NCI-H460 (cell line): Measurements from ENCODE around the gene GPRC6A. TPM values are rescaled to one million over a fixed set of nuclear protein-coding genes. Genes with fewer than 3 reads are reported as not detected.

ENCODE experiments used
- DNase-seq: peaks from one replicate; pipeline ENCODE4 v3.0.0-alpha.2; 2016; ENCODE audit warnings: low read depth; ENCODE audit errors: extremely low read depth
- total RNA-seq: library from RNA; depleted of rRNA; stranded (reverse); fragments of >200 nt; shearing (Covaris generic); gene quantifications from 2 replicates; pipeline ENCODE4 v1.2.3, GENCODE V29; 2014; rRNA removed

Gene GPRC6A
- total RNA-seq, 1 experiment from 2014 or later: not detected

GRCh38 chr6:116783852-116784251 lies 45.0 kb downstream of the GPRC6A start:
- no peak for DNase-seq

DNA sequence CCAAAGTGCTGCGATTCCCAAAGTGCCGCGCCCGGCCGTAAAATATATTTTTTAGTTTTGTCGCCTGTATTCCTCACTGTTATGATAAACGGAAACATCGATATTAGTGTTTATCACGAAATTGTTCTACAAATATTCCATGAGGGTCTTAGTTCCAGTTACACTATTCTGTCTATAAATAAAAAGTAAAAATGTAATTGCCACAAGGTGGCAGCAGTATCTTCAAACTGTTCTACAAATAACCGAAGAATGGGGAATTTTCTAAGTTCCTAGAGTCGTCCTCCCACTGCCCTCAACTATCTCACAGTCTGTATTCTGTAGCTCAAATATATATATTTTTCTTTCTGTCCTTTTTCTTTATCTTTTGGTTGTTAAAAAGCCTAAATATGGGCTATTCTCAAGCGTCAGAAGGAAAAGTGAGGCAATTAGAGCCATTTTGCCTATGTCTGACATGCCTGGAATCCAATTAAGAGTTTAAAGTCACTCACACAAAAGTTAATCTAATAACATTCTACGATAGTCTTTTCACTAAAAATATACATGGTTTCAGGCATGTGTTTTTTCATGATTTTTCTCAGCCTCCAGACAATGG lies 49.2 kb downstream of the GPRC6A start:
- peak; percentile 30 for DNase-seq

DNA sequence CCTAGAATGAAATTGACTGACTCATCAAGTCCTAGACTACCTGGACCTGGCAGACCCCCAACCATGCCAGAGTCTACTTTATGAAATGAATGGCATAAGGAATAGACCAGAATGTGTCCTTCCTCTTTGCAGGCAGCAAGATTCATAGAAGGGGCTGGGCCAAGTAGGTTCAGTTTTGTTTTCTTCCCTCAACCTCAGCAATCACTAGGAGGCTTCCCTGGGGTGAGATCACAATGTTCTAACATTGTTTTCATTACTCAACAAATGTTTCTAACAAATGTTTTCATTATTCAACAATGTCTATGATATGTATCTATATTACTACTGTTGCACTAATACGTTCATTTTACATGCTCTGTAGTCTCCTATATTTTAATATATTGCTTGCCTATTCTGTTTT lies 55.0 kb downstream of the GPRC6A start:
- no peak for DNase-seq

GRCh38 chr6:116772450-116772849 lies 56.4 kb downstream of the GPRC6A start:
- DNase-seq: no peak

- no peak for DNase-seq
These were observed 61.2 kb downstream of the GPRC6A start for GRCh38 chr6:116767715-116768114.

GRCh38 chr6:116766506-116767176 lies 62.2 kb downstream of the GPRC6A start:
- DNase-seq: no peak

DNA sequence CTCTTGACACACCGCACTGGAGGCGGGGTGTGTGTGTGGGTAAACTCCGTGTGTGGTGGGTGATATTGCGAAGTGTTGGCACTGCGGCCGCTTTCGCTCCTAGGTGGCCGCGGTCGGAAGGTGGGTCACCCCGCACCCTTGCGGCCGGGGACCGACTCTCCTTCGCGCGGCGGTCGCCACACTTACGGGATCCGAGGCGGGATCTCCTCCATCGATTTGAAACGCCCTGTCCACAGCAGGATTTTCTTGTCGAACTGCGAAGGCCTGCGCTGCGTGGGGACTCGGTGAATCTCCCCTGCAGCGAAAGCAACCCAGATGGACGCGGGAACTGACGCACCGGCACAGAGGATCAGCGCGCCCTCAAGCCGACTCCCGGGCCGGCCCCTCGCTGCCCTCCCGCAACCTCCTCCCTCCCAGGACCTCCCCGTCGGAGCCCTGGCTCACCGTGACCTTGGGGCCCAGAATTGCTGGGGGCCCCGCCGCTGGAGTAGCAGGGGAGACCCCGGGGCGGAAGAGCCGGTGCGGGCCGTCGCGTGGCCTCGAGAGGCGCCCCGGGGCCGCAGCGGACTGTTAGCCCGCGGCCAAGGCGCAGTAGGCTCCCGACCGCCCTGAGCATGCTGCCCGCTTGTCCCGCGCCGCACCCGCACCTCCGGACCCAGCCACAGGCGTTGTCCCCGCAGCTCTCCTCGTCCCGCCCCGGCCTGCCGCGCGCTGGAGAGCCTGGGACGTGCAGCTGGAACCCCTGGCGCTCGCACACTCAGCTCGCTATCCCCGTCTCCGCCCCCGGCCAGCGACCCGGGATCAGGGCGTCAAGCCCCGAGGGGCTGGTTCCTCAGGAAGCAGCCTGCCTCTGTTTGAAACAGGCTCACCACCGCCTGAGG lies 63.7 kb downstream of the GPRC6A start, which contains the start of gene FAM162B:
Gene FAM162B, minus strand, starts transcription at position 759 of the 881 bp plus-strand sequence. Its CDS starts 143 bp downstream, at position 616.
- DNase-seq: no peak

GRCh38 chr6:116764629-116764960 lies 64.3 kb downstream of the GPRC6A start:
- DNase-seq: no peak

DNA sequence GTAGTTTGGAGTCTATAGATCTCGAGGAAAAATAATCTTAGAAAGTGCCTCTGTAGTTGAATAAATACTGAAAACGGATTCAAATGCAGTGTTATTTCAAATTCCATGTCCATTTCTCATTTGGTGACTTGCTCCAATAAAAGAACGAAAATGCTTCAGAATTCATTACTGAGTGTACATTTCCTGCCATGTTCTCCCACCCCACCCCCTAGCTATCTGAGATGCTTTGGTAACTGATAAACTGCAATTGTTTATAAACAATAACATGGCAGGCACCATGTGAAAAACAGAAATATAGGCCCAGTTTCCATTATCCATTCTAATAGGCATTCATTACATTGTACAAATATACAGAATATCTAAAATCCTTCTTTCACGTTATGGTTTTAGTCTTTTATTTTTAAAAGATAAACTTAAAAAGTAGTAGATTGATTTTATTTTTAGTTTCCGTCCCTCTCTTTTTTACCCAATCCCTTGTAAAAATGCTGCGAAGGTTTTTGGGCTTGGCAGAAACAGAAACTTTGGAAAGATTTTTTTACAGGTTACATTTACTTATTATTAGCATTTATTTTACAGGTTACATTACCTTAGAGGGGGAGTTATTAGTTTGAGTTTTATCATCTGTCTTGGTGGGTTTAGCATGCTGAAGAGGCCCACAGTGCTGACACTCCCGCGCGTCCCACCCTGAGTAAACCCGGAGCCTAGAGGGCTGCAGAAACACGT lies 64.8 kb downstream of the GPRC6A start:
- no peak for DNase-seq

DNA sequence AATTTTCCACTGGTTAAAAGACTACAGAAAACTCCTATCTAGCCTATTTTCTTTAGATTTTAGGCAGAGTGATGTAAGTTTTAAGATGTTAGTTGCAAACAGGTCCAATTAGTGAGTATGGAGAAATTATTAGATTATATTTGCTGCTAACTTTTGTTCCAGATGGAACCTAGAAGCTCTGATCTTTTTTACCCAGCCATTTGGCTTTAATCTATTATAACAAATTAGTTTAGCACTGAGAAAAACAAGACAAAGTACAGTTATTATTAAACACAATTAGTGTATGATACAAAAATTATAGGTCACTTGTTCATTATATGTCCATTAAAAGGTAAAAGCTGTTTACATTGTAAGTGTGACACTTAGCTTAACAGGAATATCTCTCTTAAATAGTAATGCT lies 65.8 kb downstream of the GPRC6A start:
- no peak for DNase-seq

DNA sequence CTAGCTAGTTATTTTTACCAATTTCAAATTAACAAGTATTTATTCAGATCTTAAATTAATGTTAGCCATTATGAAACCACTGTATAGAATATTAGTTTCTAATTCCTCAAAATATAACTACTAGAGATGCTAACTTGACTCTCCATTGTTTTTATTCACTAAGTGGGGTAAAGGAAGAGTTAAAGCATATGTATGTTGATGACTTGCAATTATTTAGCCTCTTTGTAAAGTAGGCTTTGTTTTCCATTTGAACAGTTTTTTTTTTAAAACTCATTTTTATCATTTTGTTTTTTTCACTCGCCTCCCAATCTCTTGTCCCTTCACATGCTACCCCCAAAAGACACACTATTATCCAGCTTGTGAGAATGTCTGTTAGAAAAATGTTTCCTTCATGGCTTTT lies 66.6 kb downstream of the GPRC6A start:
- no peak for DNase-seq

GRCh38 chr6:116761779-116762178 lies 67.1 kb downstream of the GPRC6A start:
- DNase-seq: no peak

DNA sequence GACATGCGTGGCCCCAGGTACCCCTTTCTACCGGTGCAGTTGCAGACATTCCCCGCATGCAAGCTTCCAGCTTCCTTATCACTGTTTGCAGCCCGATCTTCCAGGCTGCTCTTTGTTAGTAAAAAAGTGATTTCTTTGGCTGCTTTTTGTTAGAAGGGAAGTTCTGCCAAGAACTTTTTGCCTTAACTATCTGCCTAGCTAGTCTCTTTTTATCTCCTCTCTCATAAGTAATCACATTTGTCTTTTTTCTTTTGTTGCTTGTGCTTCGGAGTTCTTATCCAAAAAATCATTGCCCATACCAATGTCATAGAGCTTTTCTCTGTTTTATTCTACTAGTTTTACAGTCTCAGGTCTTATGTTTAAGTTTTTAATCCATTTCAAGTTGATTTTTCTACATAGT lies 83.7 kb downstream of the GPRC6A start:
- no peak for DNase-seq

Other genes starting within 250 kb of the GPRC6A start
- not detected in 2 replicates for gene RSPH4A, start 212.6 kb downstream of the GPRC6A start, total RNA-seq
- gene ZUP1, start 160.3 kb downstream of the GPRC6A start, total RNA-seq: 9.9 and 11.8 TPM in 2 replicates
- 5.3 and 6.1 TPM in 2 replicates for gene KPNA5, start 147.9 kb downstream of the GPRC6A start, total RNA-seq
- gene FAM162B, start 63.4 kb downstream of the GPRC6A start, total RNA-seq: 0.32 TPM in 1 of 2 replicates, not detected in the other
- not detected in 2 replicates for gene RFX6, start 48.2 kb upstream of the GPRC6A start, total RNA-seq